Liver (tissue), 9 donors: ENCODE measurements around the gene MTHFSD. TPM values are rescaled to one million over a fixed set of nuclear protein-coding genes. Genes with fewer than 3 reads are reported as not detected.

Experiments
- DNase-seq: peaks from one replicate; pipeline ENCODE4 v3.0.0-alpha.2; 2017; ENCODE audit warnings: low spot score
- H3K27ac ChIP-seq, 2 donors: one replicate each; pipeline ENCODE4 v1.7.0; 2013; ENCODE audit warnings: inconsistent platforms in 2 of 2, low read length in 2 of 2, control low read depth in 1 of 2, low read depth in 1 of 2, mild to moderate bottlenecking in 1 of 2
- H3K27me3 ChIP-seq, 4 donors: one replicate each; pipeline versions ENCODE4 v1.6.1 to v1.7.0; 2013; ENCODE audit warnings: low read length in 3 of 4, inconsistent platforms in 1 of 4, mild to moderate bottlenecking in 1 of 4, moderate library complexity in 1 of 4; ENCODE audit not compliant: control insufficient read depth in 4 of 4, insufficient read depth in 4 of 4
- H3K36me3 ChIP-seq, 4 donors: one replicate each; pipeline versions ENCODE4 v1.6.1 to v1.7.0; 2013; ENCODE audit warnings: low read length in 3 of 4, mild to moderate bottlenecking in 3 of 4, low read depth in 1 of 4, moderate library complexity in 1 of 4; ENCODE audit not compliant: control insufficient read depth in 4 of 4, insufficient read depth in 3 of 4
- H3K4me1 ChIP-seq, 4 donors: one replicate each; pipeline versions ENCODE4 v1.6.1 to v1.7.0; 2013; ENCODE audit warnings: low read length in 3 of 4, mild to moderate bottlenecking in 3 of 4, moderate library complexity in 1 of 4; ENCODE audit not compliant: control insufficient read depth in 4 of 4, insufficient read depth in 4 of 4
- H3K4me3 ChIP-seq, 3 donors: one replicate each; pipeline versions ENCODE4 v1.6.1 to v1.7.0; 2013; ENCODE audit warnings: low read length in 3 of 3, control low read depth in 1 of 3, low read depth in 1 of 3, mild to moderate bottlenecking in 1 of 3
- H3K9ac ChIP-seq, 2 donors: one replicate each; pipeline ENCODE4 v1.7.0; 2013; ENCODE audit warnings: low read length in 2 of 2, mild to moderate bottlenecking in 2 of 2, moderate library complexity in 2 of 2, control low read depth in 1 of 2, low read depth in 1 of 2
- H3K9me3 ChIP-seq, 4 donors: one replicate each; pipeline versions ENCODE4 v1.6.1 to v1.7.0; 2013; ENCODE audit warnings: low read length in 3 of 4; ENCODE audit not compliant: control insufficient read depth in 4 of 4
- ATF3 ChIP-seq: IDR thresholded peaks from 2 replicates; pipeline ENCODE4 v1.6.1; 2016; ENCODE audit warnings: antibody characterized with exemption
- CTCF ChIP-seq: fragments of 150-350 bp; IDR thresholded peaks from 2 replicates; pipeline ENCODE4 v1.5.1; 2017; ENCODE audit warnings: improper control_type of control experiment, low read depth, low read length; ENCODE audit not compliant: missing input control
- EGR1 ChIP-seq, 2 donors: IDR thresholded peaks; 2 replicates each; pipeline ENCODE4 v1.6.1; 2016 to 2018; ENCODE audit warnings: antibody characterized with exemption in 2 of 2, low read depth in 2 of 2
- GABPA ChIP-seq, 2 donors: IDR thresholded peaks in 1 of 2; conservative IDR thresholded peaks in 1 of 2; 2 replicates each; pipeline ENCODE4 v1.6.1; 2016; ENCODE audit warnings: antibody characterized with exemption in 2 of 2, mild to moderate bottlenecking in 1 of 2, moderate library complexity in 1 of 2
- HNF4G ChIP-seq: IDR thresholded peaks from 2 replicates; pipeline ENCODE4 v1.6.1; 2016; ENCODE audit warnings: antibody characterized with exemption
- JUND ChIP-seq, 2 donors: IDR thresholded peaks; 2 replicates each; pipeline ENCODE4 v1.6.1; 2016; ENCODE audit warnings: antibody characterized with exemption in 2 of 2
- MAX ChIP-seq: IDR thresholded peaks from 2 replicates; pipeline ENCODE4 v1.6.1; 2016; ENCODE audit warnings: antibody characterized with exemption
- RAD21 ChIP-seq, 2 donors: IDR thresholded peaks; 2 replicates each; pipeline ENCODE4 v1.6.1; 2016; ENCODE audit warnings: antibody characterized with exemption in 2 of 2, mild to moderate bottlenecking in 2 of 2
- REST ChIP-seq: IDR thresholded peaks from 2 replicates; pipeline ENCODE4 v1.6.1; 2016; ENCODE audit warnings: antibody characterized with exemption, mild to moderate bottlenecking
- RXRA ChIP-seq, 2 donors: IDR thresholded peaks; 2 replicates each; pipeline ENCODE4 v1.6.1; 2017 to 2018; ENCODE audit warnings: antibody characterized with exemption in 2 of 2, mild to moderate bottlenecking in 1 of 2
- SP1 ChIP-seq: IDR thresholded peaks from 2 replicates; pipeline ENCODE4 v1.6.1; 2018; ENCODE audit warnings: antibody characterized with exemption, mild to moderate bottlenecking
- ZBTB33 ChIP-seq: IDR thresholded peaks from 2 replicates; pipeline ENCODE4 v1.6.1; 2016; ENCODE audit warnings: antibody characterized with exemption
- WGBS: extraction: QIAGEN DNeasy Blood & Tissue Kit; methylation state at CpG from one replicate; pipeline ENCODE4 v1.1.7; 2013; 5-methylcytosine and 5-hydroxymethylcytosine counted together
- polyA plus RNA-seq, 2 donors: library from polyadenylated mRNA; stranded (reverse) in 1 of 2; unstranded in 1 of 2; fragments of 200-250 nt in 1 of 2; fragments of >200 nt in 1 of 2; fragmentation: Nextera tagmentation in 1 of 2; extraction: Ambion mirVana in 1 of 2; gene quantifications; one replicate each; pipeline versions ENCODE4 v1.2.1 to v1.2.3, GENCODE V29; 2013 to 2015
- total RNA-seq, 2 donors: library from RNA; depleted of rRNA; stranded (reverse); fragments of >200 nt; gene quantifications; one replicate each; pipeline ENCODE4 v1.2.3, GENCODE V29; 2014
- donor health status: healthy.
- donor health status: healthy.
- donor health status: healthy.
- donor health status: healthy.
- donor health status: healthy.

MTHFSD gene
- total and polyA plus RNA-seq, 4 donors, result 4.6 to 8.1 (median 6.5) TPM

GRCh38 chr16:86584726-86585721 lies 30.0 kb upstream of the MTHFSD start:
- Histone ChIP-seq H3K4me1 (no peaks in the 10 kb centered on the region), H3K27ac (no peak overlapping the region), H3K36me3 (no peaks in the 10 kb centered on the region), H3K9ac (no peak overlapping the region), H3K9me3 (no peaks in the 10 kb centered on the region), H3K27me3 (peaks cover 0 to 15% (median 8%) of the 10 kb centered on the region in 4 donors), H3K4me3 (no peak overlapping the region)
- 75% methylated on average over 12 of the region's 12 CpGs for WGBS
- DNase-seq, result no peak
- no peak for TF ChIP-seq MAX
- TF ChIP-seq RXRA (IDR thresholded peaks at IDR 0.05), result no peak
- TF ChIP-seq ATF3, result no peak
- TF ChIP-seq SP1, result no peak
- no peak for TF ChIP-seq CTCF
- TF ChIP-seq ZBTB33, result no peak
- TF ChIP-seq JUND (IDR thresholded peaks at IDR 0.05), result no peak
- no peak for TF ChIP-seq RAD21 (IDR thresholded peaks at IDR 0.05)
- TF ChIP-seq GABPA (IDR thresholded peaks at IDR 0.05 in 1 of 2, conservative IDR thresholded peaks at IDR 0.05 in 1 of 2), result no peak
- TF ChIP-seq REST, result no peak
- no peak for TF ChIP-seq HNF4G

- DNase-seq, result no peak
- WGBS, result 83% methylated on average over 6 of the region's 6 CpGs
- peaks cover 0 to 15% (median 9%) of the 10 kb centered on the region in 4 donors for H3K27me3 ChIP-seq
- H3K27ac ChIP-seq, result no peak overlapping the region
- TF ChIP-seq GABPA (IDR thresholded peaks at IDR 0.05 in 1 of 2, conservative IDR thresholded peaks at IDR 0.05 in 1 of 2), result no peak
- no peak for TF ChIP-seq ATF3
- no peak for TF ChIP-seq ZBTB33
- no peak for TF ChIP-seq JUND (IDR thresholded peaks at IDR 0.05)
- no peak for TF ChIP-seq EGR1 (IDR thresholded peaks at IDR 0.05; ENCODE audit: low read depth in 2 of 2)
- H3K9ac ChIP-seq, result no peak overlapping the region
- peaks cover 0 to 3% (median 0%) of the 10 kb centered on the region in 4 donors for H3K4me1 ChIP-seq
- no peaks in the 10 kb centered on the region for H3K9me3 ChIP-seq
- no peak overlapping the region for H3K4me3 ChIP-seq
- no peaks in the 10 kb centered on the region for H3K36me3 ChIP-seq
These were observed 29.1 kb upstream of the MTHFSD start for GRCh38 chr16:86584071-86584685.
